Iris pigment epithelial cell (primary cell): ENCODE measurements around the gene SLBP.
A peak's percentile ranks its signal among the peaks of the same experiment; 100 is the strongest.

Source experiments
- DNase-seq: peaks from one replicate; pipeline ENCODE4 v3.0.0-alpha.2; 2011; ENCODE audit warnings: low read depth

Gene SLBP

DNA sequence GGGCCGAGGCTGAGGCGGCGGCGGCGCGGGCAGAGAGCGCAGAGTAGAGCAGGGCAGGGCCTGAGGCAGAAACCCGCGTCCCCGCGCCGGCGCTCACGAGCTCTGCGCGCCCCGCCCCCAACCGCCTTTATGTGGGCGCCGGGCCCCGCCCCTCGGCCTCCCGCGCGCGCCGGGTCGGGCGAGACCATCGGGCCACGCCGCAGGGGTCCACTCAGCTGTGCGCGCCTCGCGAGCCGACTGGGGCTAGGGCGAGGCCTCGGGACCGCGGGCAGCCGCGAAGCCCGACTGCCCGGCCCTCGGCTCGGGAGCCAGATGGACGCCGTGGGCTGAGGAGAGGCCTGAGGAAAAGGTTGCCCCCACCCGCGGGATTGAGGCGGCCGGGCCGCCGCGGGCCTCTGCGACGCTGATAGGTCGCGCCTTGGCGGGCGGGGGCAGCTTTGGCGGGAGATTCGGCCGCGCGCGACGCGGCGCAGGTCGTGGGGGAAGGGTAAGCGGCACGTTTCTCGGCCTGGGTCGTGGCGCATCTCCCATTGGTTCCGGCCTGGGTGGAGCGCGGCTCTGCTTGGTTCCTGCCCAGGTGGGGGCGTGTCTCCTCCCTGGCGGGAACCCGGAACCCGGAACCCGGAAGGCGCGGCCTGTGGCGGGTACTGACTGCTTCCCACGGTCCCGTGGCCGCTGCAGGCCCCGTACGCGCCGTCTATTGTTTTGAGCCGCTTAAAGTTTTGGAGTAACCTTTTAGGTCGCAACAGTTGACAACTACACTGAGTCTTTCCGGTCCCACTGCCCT lies at the start of gene SLBP:
Gene SLBP, minus strand, starts transcription at position 104 of the 787 bp plus-strand sequence. CDS start 131 bp downstream, outside the sequence.
- DNase-seq, result peak; percentile 95

DNA sequence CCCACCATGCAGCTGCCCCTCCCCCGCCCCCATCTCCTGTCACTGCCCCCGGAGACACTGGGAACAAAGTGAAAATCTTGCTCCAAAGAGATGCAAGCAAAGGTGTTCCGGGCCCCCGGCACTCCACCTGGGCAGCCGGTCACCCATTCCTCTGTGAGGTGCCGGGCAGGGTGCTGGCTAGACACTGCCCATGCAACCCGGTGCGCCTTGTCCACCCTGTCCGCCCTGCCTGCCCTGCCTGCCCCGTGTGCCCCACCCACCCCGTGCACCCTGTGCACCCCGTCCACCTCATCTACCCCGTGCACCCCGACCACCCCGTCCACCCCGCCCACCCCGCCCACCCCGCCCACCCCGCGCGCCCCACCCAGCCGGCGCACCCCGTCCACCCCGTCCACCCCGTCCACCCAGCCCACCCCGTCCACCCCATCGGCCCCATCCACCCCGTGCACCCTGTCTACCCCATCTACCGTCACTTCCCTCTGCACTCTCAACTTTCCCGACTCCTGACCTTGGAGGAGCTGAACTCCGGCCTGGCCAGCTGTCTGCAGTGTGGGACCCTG lies 49.1 kb upstream of the SLBP start:
- no peak for DNase-seq

DNA sequence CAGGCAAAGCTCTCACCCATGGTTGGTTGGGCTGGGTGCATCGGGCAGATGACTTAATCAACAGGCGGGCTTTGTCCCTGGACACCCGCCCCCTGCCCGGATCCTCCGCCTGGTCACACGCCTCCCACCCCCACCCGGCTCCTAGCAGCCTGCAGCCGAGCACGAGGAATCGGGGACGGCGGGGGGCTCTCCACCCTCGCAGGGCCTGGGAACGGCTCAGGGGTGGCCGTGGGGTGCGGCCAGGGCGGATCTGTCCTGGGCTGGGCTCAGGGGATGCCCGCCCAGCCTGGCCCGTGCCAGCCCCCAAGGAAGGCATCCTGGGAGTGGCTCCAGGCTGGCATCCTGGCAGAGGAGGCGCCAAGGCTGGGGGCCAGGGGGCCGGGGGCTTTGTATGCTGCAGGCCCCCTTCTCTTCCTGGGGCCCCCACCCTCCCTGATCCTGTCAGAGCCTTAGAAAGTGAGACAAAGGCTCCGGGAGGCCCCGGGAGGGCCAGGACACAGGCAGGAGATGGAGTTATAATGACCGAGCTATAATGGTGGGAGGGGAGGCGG lies 48.5 kb upstream of the SLBP start:
- DNase-seq, result no peak

DNA sequence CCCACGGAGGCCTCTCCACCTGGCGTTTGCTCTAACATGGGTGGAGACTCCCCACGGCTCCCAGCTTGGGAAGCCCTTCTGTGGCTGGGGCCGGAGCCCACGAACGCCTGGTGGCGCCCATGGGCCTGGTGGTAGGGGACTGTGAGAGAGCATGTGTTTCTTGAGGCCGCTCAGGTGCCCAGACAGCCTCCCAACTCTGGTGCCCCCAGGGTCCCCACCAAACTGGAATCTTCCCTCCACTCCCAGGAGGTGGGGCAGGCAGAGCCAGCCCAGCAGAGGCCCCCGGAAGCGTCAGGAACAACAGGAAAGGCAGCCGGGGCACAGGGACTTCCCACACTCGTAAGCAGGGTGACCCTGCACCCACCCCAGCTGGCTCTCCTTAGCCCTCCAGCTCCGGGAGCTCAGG lies 47.7 kb upstream of the SLBP start:
- no peak for DNase-seq

DNA sequence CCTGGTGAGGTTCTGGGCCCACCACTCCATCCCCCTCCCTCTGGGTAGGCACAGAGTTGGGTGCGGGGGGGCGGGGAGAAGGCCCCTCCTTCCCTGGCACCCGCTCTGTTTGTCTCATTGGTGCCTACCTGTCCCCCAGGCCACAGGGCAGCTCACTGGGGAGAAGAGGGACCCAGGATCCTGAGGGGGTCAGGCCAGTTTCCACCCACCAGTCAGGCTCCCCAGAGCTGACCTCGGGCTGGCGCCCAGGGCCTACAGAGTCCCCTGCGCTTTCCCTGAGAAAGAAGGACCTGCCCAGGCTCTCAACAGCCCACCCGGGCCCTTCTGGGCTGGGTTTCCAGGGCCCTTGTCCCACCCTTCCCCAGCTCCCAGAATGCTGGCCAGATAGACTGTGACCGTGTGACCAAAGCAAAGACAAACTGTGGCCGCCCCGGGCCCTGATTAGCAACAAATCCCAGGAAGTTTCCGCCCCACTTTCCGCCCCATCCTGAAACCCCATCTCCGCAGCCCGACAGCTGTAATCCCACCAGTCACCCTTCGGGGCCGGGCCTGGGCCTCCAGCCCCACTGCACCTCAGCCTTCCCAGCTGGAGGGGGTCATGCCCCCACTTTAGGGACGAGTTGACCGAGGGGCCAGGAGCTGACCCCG lies 47.2 kb upstream of the SLBP start:
- no peak for DNase-seq

DNA sequence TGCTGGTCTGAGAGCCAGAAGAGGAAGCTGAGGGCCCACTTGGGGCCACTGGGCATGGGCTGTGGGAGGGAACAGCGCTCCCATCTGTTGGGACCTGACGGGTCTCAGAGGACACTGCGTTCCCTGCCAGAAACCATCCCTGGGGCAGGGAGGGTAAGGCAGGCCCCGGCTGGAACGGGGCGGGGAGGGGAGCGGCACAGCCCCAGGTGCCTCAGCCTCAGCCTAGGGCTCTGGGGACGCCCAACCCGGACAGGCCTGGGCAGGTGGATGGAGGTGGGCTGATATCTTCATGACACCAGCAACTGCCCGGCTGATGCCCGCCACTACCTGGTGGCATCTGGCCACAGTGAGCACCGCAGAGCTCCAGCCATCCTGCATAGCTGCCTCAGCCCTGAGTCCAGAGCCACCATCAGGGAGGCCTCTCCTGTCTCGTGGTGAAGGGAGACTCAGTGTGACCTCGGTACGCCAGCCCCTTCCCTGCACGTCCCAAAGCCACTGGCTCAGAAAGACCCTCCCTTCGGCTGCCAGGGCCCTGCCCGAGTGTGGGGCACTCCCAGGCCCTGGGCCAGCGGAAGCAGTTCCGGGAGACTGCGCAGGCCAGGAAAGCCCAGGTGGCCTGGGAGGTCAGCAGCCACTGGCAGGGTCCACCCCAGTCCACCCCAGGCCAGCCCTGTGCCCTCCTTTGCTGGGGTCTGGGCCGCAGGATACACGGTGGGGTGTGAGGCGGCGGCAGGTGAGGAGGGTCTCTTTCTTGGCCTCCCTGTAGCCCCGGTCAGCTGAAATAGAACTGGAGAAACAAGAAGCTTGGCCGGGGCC lies 46.4 kb upstream of the SLBP start:
- DNase-seq, result no peak

DNA sequence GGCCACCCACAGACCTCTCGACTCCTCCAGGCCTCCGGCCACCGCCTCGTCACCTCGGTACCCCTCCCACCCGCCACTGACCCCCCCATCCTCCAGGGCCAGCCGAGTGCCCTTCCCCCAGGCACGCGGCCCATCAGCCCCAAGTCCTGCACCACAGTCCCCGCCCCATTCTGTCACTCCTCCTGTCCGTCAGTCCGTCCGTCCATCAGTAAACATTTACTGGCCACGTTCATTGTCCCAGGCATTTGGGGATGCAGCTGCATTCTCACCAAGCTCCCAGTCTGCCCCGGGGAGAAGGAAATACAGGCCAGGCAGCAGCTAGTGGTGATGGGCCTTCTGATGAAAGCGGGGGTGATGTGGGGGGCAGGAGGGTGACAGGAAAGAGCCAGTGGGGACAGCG lies 45.7 kb upstream of the SLBP start:
- DNase-seq, result no peak

DNA sequence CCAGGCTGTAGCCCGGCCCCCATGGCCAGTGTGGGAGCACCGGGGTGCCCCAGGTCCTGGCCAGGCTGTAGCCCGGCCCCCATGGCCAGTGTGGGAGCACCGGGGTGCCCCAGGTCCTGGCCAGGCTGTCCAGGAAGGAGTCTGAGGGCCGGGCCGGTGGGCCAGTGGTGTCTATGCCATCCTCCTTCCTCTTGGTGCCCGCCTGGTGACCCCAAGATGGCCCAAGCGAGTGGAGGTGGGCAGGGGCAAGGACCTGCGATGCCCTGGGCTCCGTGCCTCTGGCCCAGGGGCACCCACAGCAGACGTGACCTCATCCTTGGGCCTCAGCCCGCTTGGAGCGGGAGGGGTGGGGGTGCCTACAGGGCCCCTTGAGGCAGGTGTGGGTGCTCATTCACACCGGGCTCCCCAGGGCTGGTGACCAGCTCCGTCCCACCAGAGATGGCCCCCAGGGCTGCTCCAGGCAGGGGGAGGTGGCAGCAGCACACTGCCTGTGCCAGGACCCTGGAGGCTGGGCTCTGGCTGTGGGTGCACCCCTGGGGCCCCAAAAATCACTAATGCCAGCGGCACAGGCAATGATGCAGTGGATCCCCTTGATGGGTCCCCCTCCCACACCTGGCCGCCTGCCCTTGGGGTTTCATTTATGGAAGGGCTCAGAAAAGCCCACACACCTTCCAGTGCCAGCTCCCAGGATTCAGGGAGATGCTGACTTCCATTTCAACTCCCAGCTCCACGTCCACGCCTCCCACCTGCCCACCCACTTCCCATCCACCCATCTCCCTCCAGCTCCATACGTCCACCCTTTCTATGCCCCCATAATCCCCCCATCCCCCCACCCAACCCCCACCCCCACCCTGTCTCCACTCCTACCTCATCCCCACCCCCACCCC lies 45.0 kb upstream of the SLBP start:
- DNase-seq, result no peak

DNA sequence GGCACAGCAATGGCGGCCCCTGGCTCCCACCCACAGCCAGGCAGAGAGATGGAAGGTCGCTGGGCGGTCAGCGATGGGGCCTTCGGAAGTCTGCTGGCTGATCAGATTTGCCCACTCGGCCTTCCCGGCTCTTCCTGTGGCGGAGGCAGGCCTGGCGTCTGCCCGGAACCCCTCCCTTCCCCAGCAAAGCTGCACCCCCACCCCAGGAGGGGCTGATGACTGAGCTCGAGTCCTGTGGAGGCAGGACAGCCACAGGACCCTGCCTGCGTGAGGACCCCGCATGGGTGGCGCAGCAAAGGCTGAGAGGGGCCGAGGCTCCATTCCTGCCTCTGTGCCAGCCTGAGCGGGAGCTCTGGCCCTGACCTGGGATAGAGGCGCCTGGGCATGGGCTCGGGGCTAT lies 44.0 kb upstream of the SLBP start:
- DNase-seq, result no peak

DNA sequence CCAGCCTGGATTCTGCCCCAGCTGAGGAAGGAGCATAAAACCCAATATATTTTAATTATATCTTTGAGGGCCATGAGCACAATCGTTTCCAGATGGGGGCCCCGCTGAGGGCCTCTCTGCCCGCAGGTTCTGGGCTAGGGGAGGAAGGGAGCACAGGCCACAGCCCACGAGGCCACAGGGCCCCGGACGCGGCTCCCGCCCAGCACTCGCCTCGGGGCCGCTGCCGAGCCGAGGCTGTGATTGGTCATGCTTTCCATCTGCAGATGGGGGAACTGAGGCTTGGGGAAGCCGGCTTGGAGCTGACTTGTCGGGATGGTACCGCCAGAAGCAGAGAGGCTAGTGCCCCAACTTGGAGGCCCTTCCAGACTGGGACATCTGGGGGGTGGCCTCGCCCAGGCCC lies 43.2 kb upstream of the SLBP start:
- no peak for DNase-seq

DNA sequence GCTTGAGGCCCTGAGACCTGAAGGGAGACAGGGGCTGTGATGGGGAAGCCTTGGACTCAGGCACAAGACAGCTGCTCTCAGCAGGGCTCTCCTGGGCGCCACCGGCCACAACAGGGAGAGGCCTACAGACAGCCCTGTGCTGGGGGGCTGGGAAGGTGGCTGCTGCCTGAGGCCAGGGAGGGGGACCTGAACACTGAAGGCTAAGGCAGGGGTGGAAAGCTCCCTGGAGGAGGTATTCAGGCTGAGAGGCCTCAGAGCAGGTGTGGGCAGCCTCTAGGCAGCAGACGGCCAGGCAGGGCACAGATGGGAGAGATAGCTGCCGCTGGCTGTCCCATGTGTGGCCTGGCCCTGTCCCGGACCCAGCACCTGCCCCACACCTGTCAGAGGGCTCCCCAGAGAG lies 42.2 kb upstream of the SLBP start:
- DNase-seq, result no peak

DNA sequence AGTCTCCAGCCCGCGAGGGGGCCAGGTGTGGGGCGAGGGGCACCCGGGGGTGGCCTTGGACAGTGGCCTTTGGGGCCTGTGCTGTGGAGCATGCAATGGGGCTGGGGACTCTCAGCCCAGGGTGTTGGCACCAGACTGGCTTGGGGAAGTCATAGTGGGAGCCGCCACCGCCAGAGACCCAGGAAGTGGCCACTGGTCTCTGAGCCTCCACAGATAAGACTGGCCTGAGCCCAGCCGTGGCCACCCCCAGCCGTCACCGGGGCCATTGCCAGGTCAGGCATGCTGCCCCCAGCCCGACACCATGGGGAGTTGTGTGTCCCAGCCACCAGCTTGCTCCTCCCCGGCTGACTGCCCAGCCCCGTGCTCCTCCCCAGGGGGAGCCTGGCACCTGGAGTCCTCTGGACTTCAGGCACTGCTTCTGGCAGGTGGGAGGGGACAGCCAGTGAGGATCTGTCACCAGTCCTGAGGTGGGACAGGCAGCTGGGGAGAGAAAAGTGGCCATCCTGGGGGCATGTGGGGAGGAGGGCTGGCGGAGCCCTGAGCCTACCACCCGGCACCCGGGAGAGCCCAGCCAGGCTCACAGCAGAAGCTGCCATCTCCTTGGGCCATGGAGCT lies 41.7 kb upstream of the SLBP start:
- DNase-seq, result no peak

DNA sequence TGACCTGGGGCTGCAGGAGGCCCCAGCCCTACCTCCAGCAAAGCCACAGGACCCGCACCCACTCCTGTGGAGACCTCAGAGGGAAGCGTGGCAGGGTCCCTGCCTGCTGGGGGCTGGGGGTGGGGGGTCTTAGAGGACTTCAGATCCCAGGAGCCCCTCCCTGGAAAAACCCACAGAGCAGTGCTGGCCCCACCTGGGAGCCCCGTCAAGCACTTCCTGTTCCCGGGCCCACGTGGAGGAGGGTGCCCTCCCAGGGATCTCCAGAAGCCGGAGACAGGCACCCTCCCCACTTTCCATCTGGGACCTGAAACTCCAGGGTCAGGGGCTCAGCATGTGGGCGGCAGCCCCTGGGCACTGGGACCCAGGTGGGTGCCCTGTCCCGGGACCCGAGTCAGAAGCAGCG lies 41.2 kb upstream of the SLBP start:
- DNase-seq, result no peak

DNA sequence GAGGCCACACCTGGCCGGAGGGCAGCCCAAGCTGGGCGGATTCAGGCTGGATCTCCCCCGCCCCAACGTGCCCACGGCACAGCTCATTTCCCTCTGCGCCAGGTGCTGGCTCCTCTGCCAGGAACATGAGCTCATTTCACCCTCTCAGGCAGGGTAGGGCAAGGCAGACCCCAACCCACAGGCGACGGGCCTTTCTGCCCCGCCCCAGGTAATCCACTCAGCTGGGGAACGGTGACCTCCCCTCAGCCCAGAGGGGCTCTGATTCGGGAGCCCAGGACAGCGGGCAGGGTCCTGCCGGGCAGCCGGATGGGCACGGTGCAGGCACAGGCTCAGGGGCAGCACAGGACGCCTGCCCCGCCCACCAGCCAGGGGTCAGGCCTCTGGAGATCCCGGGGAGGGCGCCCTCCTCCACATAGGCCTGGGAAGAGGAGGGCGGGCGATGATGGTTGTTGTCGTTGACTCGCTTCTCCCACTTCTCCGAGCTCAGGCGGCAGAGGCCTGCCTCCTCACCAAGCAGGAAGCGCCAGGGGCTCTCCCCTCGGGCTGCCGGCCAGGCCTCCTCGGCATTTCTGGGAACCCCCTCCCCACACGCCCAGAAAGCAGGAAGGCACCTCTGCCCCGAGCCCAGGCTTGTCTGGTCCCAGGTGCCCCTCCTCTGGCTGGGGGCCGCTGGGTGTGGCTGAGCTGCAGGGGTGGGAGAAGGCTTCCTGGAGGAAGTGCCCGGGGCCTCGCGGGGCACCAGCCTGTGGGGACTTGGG lies 40.3 kb upstream of the SLBP start:
- peak; percentile 10 for DNase-seq

DNA sequence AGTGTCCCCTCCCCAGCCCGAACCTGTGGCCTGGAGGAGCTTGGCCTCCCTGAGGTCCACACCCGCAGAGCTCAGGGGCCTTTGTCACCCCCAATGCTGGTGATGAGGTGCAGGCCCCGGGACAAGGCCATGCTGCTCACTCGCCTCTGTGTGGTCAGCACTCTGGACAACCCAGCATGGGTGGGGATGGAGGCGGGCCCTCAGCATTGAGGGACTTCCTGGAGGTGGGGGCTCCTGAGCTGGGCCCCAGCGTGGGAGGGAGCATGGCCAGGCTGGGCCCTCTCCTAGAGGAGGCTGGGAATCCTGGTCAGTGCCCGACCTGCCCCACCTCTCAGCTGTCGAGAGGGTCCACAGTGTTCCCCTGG lies 39.8 kb upstream of the SLBP start:
- no peak for DNase-seq

DNA sequence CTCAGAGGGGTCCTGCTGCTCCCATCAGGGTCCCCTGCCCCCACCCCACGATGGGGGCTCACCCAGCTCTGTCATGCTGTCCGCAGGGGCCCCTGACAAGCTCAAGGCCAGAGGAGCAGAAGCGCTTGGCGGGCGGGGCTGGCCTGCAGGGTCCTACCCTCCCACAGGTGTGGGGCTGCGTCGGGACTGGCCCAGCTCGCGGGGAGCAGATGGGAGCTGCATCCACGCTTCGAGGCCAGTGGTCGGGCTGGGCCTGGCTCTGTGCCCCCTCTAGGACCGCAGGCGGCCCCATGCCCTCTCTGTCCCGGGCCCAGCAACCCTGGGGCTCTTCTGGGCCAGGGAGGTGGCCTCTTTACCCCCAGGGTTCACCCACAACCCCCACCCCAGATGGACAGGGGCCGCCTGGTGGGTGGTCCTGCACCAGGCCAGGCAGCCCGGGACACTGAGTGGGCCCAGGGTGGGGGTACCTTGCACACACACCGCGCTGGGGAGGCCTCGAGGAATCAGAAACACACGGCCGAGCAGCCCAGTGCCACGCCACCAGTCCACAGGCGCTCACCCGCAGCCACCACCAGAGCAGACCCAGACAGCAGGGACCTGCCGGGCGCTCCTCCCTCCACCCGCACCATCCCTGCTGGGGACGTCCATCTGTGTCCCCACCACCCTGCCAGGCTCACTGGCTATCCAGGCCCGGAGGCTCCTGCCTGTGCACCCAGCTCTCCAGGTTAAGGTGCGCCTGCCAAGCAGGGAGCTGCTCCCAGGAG lies 39.2 kb upstream of the SLBP start:
- no peak for DNase-seq

DNA sequence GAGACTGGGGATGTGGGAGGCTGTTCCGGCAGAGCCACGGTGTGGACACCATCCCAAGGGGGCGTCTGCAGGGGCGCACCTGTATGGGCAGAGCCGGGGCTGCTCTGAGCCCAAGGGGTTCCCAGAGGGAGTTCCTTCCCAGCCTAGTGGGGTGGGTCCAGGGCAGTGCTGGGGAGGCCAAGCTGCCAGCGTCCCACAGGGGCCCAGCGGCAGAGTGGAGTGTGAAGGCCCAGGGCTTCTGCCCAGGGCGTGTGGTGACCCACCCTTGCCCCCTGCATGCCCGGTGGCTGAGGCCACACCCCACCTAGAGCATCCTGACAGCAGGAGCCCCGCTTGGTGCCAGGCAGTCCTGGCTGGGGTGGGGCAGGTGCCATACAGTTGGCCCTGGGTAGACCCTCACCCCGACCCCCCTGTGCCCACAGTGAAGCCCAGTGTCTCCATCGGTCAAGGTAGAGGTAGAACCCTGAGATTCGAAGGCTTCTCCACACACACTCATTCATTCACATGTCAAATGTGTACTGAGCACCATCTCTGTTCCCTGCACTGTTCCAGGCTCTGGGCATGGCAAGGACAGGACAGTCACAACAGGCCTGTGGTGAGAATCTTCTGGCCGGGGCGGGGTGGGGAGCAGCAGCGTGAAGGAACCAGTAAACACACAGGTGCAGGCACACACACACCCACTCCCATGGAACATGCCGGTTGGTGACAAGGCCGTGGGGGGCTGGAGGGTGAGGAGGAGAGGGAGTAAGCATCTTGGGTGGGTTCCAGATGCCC lies 38.4 kb upstream of the SLBP start:
- no peak for DNase-seq

DNA sequence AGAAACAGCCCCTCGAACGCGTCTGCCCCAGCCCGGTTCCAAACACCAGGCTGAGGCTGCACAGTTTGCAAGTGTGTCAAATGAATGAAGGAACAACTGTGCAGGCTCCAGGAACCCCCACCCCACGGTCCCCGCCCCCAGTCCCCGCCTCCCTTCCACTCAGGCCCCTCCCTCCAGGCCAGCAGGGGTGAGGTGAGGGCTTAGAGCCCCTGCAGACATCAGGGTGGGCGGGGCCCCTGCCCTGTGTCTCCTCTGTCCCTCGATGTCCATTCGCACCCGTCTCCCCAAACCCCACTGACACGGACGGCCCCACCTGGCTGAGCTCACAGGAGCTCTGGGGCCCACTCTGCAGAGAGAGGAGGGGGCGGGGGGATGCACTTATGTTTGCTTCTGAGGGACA lies 37.7 kb upstream of the SLBP start:
- no peak for DNase-seq

DNA sequence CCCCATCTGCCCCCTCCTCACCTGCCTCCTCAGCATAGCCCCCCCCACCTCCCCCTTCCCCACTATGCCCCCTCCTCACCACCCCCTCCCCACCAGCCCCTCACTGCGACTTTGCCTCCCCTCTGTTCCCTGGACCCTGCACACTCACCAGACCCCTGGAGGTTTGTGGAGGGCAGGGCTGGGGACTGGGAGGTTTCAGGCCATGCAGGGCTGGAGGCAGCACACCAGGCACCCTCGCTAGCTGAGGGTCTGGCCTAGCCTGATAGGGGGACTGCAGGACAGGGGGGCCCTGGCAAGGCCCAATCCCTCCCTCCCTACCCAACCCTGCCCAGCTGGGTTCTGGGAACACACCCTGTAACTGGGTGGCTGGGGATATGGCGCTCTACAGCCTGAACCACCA lies 37.3 kb upstream of the SLBP start:
- DNase-seq, result no peak
